GM12878 (cell line): ENCODE results near the gene TOM1L2. TPM values are rescaled to one million over a fixed set of nuclear protein-coding genes. Genes with fewer than 3 reads are reported as not detected.

ENCODE experiments used
- ASH2L ChIP-seq: fragments of 300-600, 200-600 bp; sonication (generic); IDR thresholded peaks from 2 replicates; pipeline ENCODE4 v1.6.1; 2017; ENCODE audit warnings: low read depth, mild to moderate bottlenecking, borderline replicate concordance
- CBX5 ChIP-seq: sonication (generic); IDR thresholded peaks from 2 replicates; pipeline ENCODE4 v1.6.1; 2016; ENCODE audit warnings: low read depth, moderate library complexity, mild to moderate bottlenecking, inconsistent platforms
- DPF2 ChIP-seq: fragments of 450-650 bp; IDR thresholded peaks from 2 replicates; pipeline ENCODE4 v1.6.1; 2017; ENCODE audit warnings: mild to moderate bottlenecking
- EGR1 ChIP-seq, 2 experiments: IDR thresholded peaks; 1 replicate in 1 of 2; 2 replicates in 1 of 2; pipeline ENCODE4 v1.6.1; 2011 to 2012; ENCODE audit warnings: low read depth in 2 of 2, low read length in 2 of 2, borderline replicate concordance in 1 of 2, mild to moderate bottlenecking in 1 of 2, moderate library complexity in 1 of 2
- EP300 ChIP-seq, 2 experiments: fragments of 150-350 bp in 1 of 2; IDR thresholded peaks; 2 replicates each; pipeline ENCODE4 v1.6.1; 2011 to 2012; ENCODE audit warnings: low read depth in 2 of 2, low read length in 2 of 2, borderline replicate concordance in 1 of 2, improper control_type of control experiment in 1 of 2, inconsistent platforms in 1 of 2; ENCODE audit not compliant: control insufficient read depth in 1 of 2
- FOXK2 ChIP-seq: fragments of 450-650 bp; IDR thresholded peaks from 2 replicates; pipeline ENCODE4 v1.6.1; 2017; ENCODE audit warnings: mild to moderate bottlenecking, moderate library complexity
- GABPA ChIP-seq: IDR thresholded peaks from 2 replicates; pipeline ENCODE4 v1.6.1; 2014; ENCODE audit warnings: antibody characterized with exemption, low read depth, mild to moderate bottlenecking, inconsistent platforms
- IKZF2 ChIP-seq, 2 experiments: fragments of 450-650 bp; IDR thresholded peaks; 2 replicates each; pipeline ENCODE4 v1.6.1; 2017; ENCODE audit warnings: mild to moderate bottlenecking in 2 of 2, moderate library complexity in 2 of 2
- JUNB ChIP-seq: IDR thresholded peaks from 2 replicates; pipeline ENCODE4 v1.6.1; 2016; ENCODE audit warnings: antibody characterized with exemption, mild to moderate bottlenecking
- KDM1A ChIP-seq: fragments of 200-600 bp; sonication (generic); IDR thresholded peaks from 2 replicates; pipeline ENCODE4 v1.6.1; 2016; ENCODE audit warnings: borderline replicate concordance
- MYB ChIP-seq: fragments of 150-350 bp; IDR thresholded peaks from 2 replicates; pipeline ENCODE4 v1.6.1; 2014; ENCODE audit warnings: mild to moderate bottlenecking, low read depth, low read length, borderline replicate concordance
- NFIC ChIP-seq: IDR thresholded peaks from 2 replicates; pipeline ENCODE4 v1.6.1; 2012; ENCODE audit warnings: low read depth, mild to moderate bottlenecking, inconsistent platforms, low read length, moderate library complexity
- NFYA ChIP-seq: IDR thresholded peaks from 2 replicates; pipeline ENCODE4 v1.6.1; 2011; ENCODE audit warnings: low read depth, mild to moderate bottlenecking, low read length, improper control_type of control experiment, borderline replicate concordance
- POLR2A ChIP-seq: IDR thresholded peaks from 2 replicates; pipeline ENCODE4 v1.6.1; 2011; ENCODE audit warnings: low read depth, mild to moderate bottlenecking, low read length
- POU2F2 ChIP-seq: IDR thresholded peaks from 3 replicates; pipeline ENCODE4 v1.6.1; 2011; ENCODE audit warnings: low read depth, mild to moderate bottlenecking, low read length, borderline replicate concordance
- RFX5 ChIP-seq: IDR thresholded peaks from 2 replicates; pipeline ENCODE4 v1.6.1; 2011; ENCODE audit warnings: low read depth, low read length, improper control_type of control experiment
- SMARCA5 ChIP-seq: fragments of 450-650 bp; IDR thresholded peaks from 2 replicates; pipeline ENCODE4 v1.6.1; 2017; ENCODE audit warnings: mild to moderate bottlenecking
- STAT1 ChIP-seq: fragments of 450-650 bp; conservative IDR thresholded peaks from 2 replicates; pipeline ENCODE4 v1.6.1; 2014; ENCODE audit warnings: antibody characterized with exemption, mild to moderate bottlenecking
- TBL1XR1 ChIP-seq: IDR thresholded peaks from 2 replicates; pipeline ENCODE4 v1.6.1; 2012; ENCODE audit warnings: low read depth, low read length, improper control_type of control experiment
- TCF7 ChIP-seq: IDR thresholded peaks from 2 replicates; pipeline ENCODE4 v1.6.1; 2014; ENCODE audit warnings: antibody characterized with exemption, borderline replicate concordance
- polyA plus RNA-seq, 11 experiments: library from polyadenylated mRNA; depleted of rRNA in 4 of 11; unstranded in 6 of 11; stranded (reverse) in 5 of 11; fragments of >200 nt; fragmentation: Nextera tagmentation in 4 of 11; fragmentation: Illumina TruSeq in 1 of 11; extraction: Ambion mirVana in 4 of 11; extraction: Trizol in 1 of 11; gene quantifications; 1 replicate in 1 of 11; 2 replicates in 10 of 11; pipeline versions ENCODE4 v1.2.1 to v1.2.3, GENCODE V29; 2011 to 2016; ENCODE audit warnings: inconsistent platforms in 2 of 11, missing spikeins in 2 of 11, low read depth in 1 of 11
- total RNA-seq, 4 experiments: library from RNA; depleted of rRNA in 3 of 4; stranded (reverse); fragments of >200 nt in 3 of 4; fragmentation: Illumina TruSeq in 1 of 4; extraction: Trizol in 1 of 4; gene quantifications; 2 replicates each; pipeline versions ENCODE4 v1.2.1 to v1.2.3, GENCODE V29; 2013 to 2021
- TF ChIP-seq, protein P1 (sequence below): fragments of 450-650 bp; IDR thresholded peaks from 2 replicates; pipeline ENCODE4 v1.6.1; 2017; ENCODE audit warnings: mild to moderate bottlenecking
- TF ChIP-seq, protein P2 (sequence below): IDR thresholded peaks from 2 replicates; pipeline ENCODE4 v1.6.1; 2011; ENCODE audit warnings: low read depth, low read length, improper control_type of control experiment, borderline replicate concordance
- TF ChIP-seq, protein P3 (sequence below): fragments of 450-650 bp; IDR thresholded peaks from 2 replicates; pipeline ENCODE4 v1.6.1; 2017; ENCODE audit warnings: antibody characterized with exemption, mild to moderate bottlenecking, moderate library complexity
- TF ChIP-seq, protein P4 (sequence below): fragments of 450-650 bp; IDR thresholded peaks from 2 replicates; pipeline ENCODE4 v1.6.1; 2016; ENCODE audit warnings: mild to moderate bottlenecking

Gene TOM1L2
- total and polyA plus RNA-seq, 10 of the 15 experiments (the other 5 are each of a cell fraction or from before 2014, with no cell fraction given) = 0.19 to 19.2 (median 8.1) TPM

DNA sequence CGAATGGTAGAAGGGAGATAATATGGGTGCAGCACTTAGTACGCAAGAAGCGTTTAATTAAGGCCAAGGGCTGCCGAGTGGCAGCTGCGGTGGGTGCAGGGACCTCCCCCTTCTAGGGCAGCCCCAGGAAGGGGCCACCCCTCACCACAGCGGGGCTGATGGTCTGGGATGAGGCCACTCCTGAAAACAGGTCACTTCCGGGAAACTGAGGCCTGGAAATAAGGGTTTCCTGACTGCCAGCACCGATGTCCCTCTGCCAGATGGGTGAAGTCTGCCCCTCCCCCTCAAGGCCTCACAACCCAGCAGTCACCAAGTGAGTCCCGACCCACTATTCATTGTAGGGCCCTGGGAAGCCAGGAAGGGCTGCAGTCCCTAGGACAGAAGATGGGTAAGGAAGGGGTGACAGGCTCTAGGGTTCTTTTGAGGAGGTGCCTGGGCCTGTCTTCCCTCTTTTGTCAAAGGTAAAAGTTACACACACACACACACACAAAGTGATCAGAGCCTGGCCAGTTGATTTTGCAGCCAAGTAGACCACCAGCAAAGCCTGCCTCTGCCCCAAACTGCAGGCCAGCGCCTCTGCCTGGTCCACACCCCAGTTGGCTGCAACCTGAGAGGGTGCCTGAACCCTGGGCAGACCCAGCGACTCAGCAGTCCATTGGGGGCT lies 147.9 kb downstream of the TOM1L2 start (continued):
- TF ChIP-seq NFYA = no peak
- TF ChIP-seq, protein P1, sequence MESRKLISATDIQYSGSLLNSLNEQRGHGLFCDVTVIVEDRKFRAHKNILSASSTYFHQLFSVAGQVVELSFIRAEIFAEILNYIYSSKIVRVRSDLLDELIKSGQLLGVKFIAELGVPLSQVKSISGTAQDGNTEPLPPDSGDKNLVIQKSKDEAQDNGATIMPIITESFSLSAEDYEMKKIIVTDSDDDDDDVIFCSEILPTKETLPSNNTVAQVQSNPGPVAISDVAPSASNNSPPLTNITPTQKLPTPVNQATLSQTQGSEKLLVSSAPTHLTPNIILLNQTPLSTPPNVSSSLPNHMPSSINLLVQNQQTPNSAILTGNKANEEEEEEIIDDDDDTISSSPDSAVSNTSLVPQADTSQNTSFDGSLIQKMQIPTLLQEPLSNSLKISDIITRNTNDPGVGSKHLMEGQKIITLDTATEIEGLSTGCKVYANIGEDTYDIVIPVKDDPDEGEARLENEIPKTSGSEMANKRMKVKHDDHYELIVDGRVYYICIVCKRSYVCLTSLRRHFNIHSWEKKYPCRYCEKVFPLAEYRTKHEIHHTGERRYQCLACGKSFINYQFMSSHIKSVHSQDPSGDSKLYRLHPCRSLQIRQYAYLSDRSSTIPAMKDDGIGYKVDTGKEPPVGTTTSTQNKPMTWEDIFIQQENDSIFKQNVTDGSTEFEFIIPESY = no peak
- TF ChIP-seq, protein P2, sequence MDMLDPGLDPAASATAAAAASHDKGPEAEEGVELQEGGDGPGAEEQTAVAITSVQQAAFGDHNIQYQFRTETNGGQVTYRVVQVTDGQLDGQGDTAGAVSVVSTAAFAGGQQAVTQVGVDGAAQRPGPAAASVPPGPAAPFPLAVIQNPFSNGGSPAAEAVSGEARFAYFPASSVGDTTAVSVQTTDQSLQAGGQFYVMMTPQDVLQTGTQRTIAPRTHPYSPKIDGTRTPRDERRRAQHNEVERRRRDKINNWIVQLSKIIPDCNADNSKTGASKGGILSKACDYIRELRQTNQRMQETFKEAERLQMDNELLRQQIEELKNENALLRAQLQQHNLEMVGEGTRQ = no peak
- no peak for TF ChIP-seq KDM1A
- no peak for TF ChIP-seq NFIC
- peak in 1 of 2 experiments; percentile 42; a peak in 1 of 4 replicates for TF ChIP-seq IKZF2 (IDR thresholded peaks at IDR 0.05)
- TF ChIP-seq, protein P3, sequence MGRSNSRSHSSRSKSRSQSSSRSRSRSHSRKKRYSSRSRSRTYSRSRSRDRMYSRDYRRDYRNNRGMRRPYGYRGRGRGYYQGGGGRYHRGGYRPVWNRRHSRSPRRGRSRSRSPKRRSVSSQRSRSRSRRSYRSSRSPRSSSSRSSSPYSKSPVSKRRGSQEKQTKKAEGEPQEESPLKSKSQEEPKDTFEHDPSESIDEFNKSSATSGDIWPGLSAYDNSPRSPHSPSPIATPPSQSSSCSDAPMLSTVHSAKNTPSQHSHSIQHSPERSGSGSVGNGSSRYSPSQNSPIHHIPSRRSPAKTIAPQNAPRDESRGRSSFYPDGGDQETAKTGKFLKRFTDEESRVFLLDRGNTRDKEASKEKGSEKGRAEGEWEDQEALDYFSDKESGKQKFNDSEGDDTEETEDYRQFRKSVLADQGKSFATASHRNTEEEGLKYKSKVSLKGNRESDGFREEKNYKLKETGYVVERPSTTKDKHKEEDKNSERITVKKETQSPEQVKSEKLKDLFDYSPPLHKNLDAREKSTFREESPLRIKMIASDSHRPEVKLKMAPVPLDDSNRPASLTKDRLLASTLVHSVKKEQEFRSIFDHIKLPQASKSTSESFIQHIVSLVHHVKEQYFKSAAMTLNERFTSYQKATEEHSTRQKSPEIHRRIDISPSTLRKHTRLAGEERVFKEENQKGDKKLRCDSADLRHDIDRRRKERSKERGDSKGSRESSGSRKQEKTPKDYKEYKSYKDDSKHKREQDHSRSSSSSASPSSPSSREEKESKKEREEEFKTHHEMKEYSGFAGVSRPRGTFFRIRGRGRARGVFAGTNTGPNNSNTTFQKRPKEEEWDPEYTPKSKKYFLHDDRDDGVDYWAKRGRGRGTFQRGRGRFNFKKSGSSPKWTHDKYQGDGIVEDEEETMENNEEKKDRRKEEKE = no peak
- TF ChIP-seq, protein P4, sequence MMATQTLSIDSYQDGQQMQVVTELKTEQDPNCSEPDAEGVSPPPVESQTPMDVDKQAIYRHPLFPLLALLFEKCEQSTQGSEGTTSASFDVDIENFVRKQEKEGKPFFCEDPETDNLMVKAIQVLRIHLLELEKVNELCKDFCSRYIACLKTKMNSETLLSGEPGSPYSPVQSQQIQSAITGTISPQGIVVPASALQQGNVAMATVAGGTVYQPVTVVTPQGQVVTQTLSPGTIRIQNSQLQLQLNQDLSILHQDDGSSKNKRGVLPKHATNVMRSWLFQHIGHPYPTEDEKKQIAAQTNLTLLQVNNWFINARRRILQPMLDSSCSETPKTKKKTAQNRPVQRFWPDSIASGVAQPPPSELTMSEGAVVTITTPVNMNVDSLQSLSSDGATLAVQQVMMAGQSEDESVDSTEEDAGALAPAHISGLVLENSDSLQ = peak; percentile 73
- TF ChIP-seq DPF2 = 0 out of 2 replicates have a peak, but pooled peaks have one; percentile 23
- no peak for TF ChIP-seq GABPA
- no peak for TF ChIP-seq SMARCA5
- no peak for TF ChIP-seq MYB
- TF ChIP-seq EP300 (IDR thresholded peaks at IDR 0.05; ENCODE audit: borderline replicate concordance in 1 of 2, control insufficient read depth in 1 of 2, low read depth in 2 of 2, low read length in 2 of 2) = no peak
- no peak for TF ChIP-seq JUNB
- peak; percentile 47; the same call in 1 of the 2 replicates for TF ChIP-seq POLR2A
- TF ChIP-seq FOXK2 = no peak
- no peak for TF ChIP-seq POU2F2
- no peak for TF ChIP-seq TBL1XR1
- no peak for TF ChIP-seq TCF7
- TF ChIP-seq STAT1 = no peak
- no peak for TF ChIP-seq ASH2L
- no peak for TF ChIP-seq RFX5
- TF ChIP-seq EGR1 (IDR thresholded peaks at IDR 0.05; ENCODE audit: borderline replicate concordance in 1 of 2, low read depth in 2 of 2, low read length in 2 of 2) = no peak
- TF ChIP-seq CBX5 = no peak
